Lower lobe of right lung (tissue), 2 donors: ENCODE data around the gene DCTN2. TPM values are rescaled to one million over a fixed set of nuclear protein-coding genes. Genes with fewer than 3 reads are reported as not detected.
"Not testable (repeated sequence)": the region's sequence is repeated elsewhere in the genome, so short reads cannot be mapped to it uniquely, and the experiment has no call there.

Experiments
- ATAC-seq, 2 donors: fragments of 200-7000 bp; cut with Tn5 transposase; one replicate each; pipeline ENCODE4 v1.9.1; 2020 to 2022; ENCODE audit warnings: mild to moderate bottlenecking in 2 of 2, moderate library complexity in 2 of 2
- DNase-seq: peaks from one replicate; pipeline ENCODE4 v3.0.0-alpha.2; 2020
- H3K27ac ChIP-seq: fragments of 200-600 bp; one replicate; pipeline ENCODE4 v1.8.0; 2022
- H3K27me3 ChIP-seq: fragments of 200-600 bp; one replicate; pipeline ENCODE4 v1.8.0; 2022; ENCODE audit warnings: low read depth
- H3K36me3 ChIP-seq: fragments of 200-600 bp; one replicate; pipeline ENCODE4 v1.8.0; 2022; ENCODE audit warnings: mild to moderate bottlenecking
- H3K4me1 ChIP-seq: fragments of 200-600 bp; one replicate; pipeline ENCODE4 v1.8.0; 2022
- H3K4me3 ChIP-seq: fragments of 200-600 bp; one replicate; pipeline ENCODE4 v1.8.0; 2022; ENCODE audit warnings: mild to moderate bottlenecking
- H3K9me3 ChIP-seq: fragments of 200-600 bp; one replicate; pipeline ENCODE4 v1.8.0; 2022
- intact Hi-C: fragments of 100-400 bp; cut with DNase I; formaldehyde crosslinking; loops from one replicate; pipeline ENCODE4 v1.11.0; 2022
- total RNA-seq: library from RNA; stranded (reverse); fragmentation: NEBNext Ultra II Directional; extraction: Animal tissue kit (Norgen Biotek cat#: 25700); gene quantifications from one replicate; pipeline ENCODE4 v1.2.1, GENCODE V29; 2021
- TF ChIP-seq, protein P1 (sequence below): fragments of 200-600 bp; IDR thresholded peaks from one replicate; pipeline ENCODE4 v1.8.0; 2022; ENCODE audit warnings: antibody characterized with exemption, mild to moderate bottlenecking
- donor health status: DM: no; HTN: yes; CAD: no; lungs with severe emphysema.

DCTN2 gene
- total RNA-seq, 1 donor from 2014 or later: 88.3 TPM

DNA sequence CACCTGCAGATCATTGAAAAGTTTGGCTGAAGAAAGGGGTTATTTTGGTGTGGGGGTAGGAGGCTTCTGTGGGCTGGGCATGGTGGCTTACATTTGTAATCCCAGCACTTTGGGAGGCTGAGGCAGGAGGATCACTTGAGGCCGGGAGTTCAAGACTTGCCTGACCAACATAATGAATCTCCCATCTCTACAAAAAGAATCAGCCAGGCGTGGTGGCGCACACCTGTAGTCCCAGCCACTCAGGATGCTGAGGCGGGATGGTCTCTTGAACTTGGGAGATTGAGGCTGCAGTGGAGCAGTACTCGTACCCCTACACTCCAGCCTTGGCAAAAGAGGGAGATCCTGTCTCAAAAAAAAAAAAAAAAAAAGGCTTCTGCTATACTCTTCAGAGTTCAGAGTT, 33.7 kb downstream of the DCTN2 start:
- Histone ChIP-seq H3K9me3 (no peaks in the 10 kb centered on the region), H3K4me3 (no peak overlapping the region), H3K36me3 (peaks cover 95% of the 10 kb centered on the region), H3K27me3 (no peaks in the 10 kb centered on the region), H3K27ac (no peak overlapping the region), H3K4me1 (peaks cover 15% of the 10 kb centered on the region)
- intact Hi-C loops: no loop called here
- TF ChIP-seq, protein P1, sequence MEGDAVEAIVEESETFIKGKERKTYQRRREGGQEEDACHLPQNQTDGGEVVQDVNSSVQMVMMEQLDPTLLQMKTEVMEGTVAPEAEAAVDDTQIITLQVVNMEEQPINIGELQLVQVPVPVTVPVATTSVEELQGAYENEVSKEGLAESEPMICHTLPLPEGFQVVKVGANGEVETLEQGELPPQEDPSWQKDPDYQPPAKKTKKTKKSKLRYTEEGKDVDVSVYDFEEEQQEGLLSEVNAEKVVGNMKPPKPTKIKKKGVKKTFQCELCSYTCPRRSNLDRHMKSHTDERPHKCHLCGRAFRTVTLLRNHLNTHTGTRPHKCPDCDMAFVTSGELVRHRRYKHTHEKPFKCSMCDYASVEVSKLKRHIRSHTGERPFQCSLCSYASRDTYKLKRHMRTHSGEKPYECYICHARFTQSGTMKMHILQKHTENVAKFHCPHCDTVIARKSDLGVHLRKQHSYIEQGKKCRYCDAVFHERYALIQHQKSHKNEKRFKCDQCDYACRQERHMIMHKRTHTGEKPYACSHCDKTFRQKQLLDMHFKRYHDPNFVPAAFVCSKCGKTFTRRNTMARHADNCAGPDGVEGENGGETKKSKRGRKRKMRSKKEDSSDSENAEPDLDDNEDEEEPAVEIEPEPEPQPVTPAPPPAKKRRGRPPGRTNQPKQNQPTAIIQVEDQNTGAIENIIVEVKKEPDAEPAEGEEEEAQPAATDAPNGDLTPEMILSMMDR: no peak
- ATAC-seq (no peak), DNase-seq (no peak)

DNA sequence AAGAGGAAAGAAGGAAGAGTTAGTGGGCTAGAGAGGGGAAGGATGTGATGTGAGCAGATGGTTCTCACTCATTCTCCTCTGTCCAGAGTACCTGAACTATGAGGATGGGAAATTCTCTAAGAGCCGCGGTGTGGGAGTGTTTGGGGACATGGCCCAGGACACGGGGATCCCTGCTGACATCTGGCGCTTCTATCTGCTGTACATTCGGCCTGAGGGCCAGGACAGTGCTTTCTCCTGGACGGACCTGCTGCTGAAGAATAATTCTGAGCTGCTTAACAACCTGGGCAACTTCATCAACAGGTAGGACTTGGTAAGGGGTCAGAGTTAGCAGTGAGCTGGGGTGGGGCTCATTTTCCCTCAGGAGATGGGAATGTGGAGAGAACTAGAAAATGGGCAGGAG, 34.3 kb downstream of the DCTN2 start:
- no peak overlapping the region for H3K4me3 ChIP-seq
- no peak for DNase-seq
- H3K36me3 ChIP-seq: peaks cover 90% of the 10 kb centered on the region
- H3K27ac ChIP-seq: no peak overlapping the region
- H3K27me3 ChIP-seq: no peaks in the 10 kb centered on the region
- ATAC-seq: no peak
- TF ChIP-seq, protein P1: no peak
- peaks cover 9% of the 10 kb centered on the region for H3K4me1 ChIP-seq
- intact Hi-C loops: no loop called here
- no peaks in the 10 kb centered on the region for H3K9me3 ChIP-seq

DNA sequence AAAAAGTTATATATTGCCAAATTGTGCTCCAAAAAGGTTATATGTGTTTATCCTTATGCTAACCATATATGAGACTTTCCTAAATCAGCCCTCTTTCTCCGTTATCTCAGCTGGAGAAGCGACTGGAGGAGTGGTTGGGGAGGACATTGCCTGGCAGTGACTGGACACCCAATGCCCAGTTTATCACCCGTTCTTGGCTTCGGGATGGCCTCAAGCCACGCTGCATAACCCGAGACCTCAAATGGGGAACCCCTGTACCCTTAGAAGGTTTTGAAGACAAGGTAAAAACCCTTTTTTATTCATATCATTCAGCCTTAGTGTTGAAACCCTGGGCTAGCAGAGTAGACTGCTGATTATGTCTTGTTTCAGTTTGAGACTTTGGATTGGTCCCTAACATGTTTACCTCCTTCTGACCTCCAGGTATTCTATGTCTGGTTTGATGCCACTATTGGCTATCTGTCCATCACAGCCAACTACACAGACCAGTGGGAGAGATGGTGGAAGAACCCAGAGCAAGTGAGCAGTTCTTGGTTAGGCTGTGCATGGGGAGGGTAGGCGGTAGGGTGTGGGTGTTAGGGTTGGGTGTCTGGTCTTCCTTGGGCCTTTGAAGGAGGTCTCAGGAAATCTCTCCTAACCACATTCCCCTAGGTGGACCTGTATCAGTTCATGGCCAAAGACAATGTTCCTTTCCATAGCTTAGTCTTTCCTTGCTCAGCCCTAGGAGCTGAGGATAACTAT, 35.2 kb downstream of the DCTN2 start:
- no peaks in the 10 kb centered on the region for H3K9me3 ChIP-seq
- intact Hi-C loops: no loop called here
- H3K27ac ChIP-seq: no peak overlapping the region
- H3K4me3 ChIP-seq: no peak overlapping the region
- H3K27me3 ChIP-seq: no peaks in the 10 kb centered on the region
- ATAC-seq: no peak
- no peaks in the 10 kb centered on the region for H3K4me1 ChIP-seq
- no peak for DNase-seq
- TF ChIP-seq, protein P1: no peak
- peaks cover 81% of the 10 kb centered on the region for H3K36me3 ChIP-seq

DNA sequence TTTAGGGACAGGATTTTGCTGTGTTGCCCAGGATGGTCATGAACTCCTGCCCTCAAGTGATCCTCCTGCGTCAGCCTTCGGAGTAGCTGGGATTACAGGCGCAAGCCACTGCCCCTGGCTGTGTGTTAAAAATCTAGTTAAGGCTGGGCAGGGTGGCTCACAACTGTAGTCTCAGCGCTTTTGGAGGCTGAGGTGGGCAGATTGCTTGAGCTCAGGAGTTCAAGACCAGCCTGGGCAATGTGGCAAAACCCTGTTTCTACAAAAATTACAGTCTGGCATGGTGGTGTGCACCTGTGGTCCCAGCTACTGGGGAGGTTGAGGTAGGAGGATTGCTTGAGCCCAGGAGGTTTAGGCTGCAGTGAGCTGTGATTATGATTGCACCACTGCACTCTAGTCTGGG, 35.8 kb downstream of the DCTN2 start:
- H3K27ac ChIP-seq: no peak overlapping the region
- intact Hi-C loops: no loop called here
- DNase-seq (no peak), ATAC-seq (no peak)
- TF ChIP-seq, protein P1: no peak
- H3K9me3 ChIP-seq: no peaks in the 10 kb centered on the region
- H3K4me1 ChIP-seq: no peaks in the 10 kb centered on the region
- peaks cover 80% of the 10 kb centered on the region for H3K36me3 ChIP-seq
- no peak overlapping the region for H3K4me3 ChIP-seq
- H3K27me3 ChIP-seq: no peaks in the 10 kb centered on the region

DNA sequence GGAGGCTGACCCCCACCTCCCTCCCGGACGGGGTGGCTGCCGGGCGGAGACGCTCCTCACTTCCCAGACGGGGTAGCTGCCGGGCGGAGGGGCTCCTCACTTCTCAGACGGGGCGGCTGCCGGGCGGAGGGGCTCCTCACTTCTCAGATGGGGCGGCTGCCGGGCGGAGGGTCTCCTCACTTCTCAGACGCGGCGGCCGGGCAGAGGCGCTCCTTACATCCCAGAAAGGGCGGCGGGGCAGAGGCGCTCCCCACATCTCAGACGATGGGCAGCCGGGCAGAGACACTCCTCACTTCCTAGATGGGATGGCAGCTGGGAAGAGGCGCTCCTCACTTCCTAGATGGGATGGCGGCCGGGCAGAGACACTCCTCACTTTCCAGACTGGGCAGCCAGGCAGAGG, 39.2 kb downstream of the DCTN2 start:
- not testable (repeated sequence) for ATAC-seq
- H3K36me3 ChIP-seq: peaks cover 81% of the 10 kb centered on the region

DNA sequence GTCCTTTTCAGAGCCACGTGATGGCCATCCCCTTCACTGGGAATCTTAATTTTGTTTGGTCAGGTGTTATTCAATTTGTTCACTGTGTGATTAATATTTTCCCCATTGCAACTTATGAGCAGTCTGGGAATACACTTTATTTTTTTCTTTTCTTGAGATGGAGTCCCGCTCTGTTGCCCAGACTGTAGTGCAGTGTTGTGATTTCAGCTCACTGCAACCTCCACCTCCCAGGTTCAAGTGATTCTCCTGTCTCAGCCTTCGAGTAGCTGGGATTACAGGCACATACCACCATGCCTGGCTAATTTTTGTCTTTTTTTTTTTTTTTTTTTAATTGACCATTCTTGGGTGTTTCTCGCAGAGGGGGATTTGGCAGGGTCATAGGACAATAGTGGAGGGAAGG, 40.5 kb downstream of the DCTN2 start:
- DNase-seq, H3K4me1 ChIP-seq, H3K27me3 ChIP-seq, intact Hi-C loops, H3K4me3 ChIP-seq, H3K27ac ChIP-seq, ATAC-seq, H3K9me3 ChIP-seq: not testable (repeated sequence)
- H3K36me3 ChIP-seq: peaks cover 81% of the 10 kb centered on the region

More for the DNA sequence above, 39.2 kb downstream of the DCTN2 start:
- H3K27ac ChIP-seq, H3K9me3 ChIP-seq, H3K4me1 ChIP-seq, H3K4me3 ChIP-seq, DNase-seq, intact Hi-C loops, H3K27me3 ChIP-seq: not testable (repeated sequence)

DNA sequence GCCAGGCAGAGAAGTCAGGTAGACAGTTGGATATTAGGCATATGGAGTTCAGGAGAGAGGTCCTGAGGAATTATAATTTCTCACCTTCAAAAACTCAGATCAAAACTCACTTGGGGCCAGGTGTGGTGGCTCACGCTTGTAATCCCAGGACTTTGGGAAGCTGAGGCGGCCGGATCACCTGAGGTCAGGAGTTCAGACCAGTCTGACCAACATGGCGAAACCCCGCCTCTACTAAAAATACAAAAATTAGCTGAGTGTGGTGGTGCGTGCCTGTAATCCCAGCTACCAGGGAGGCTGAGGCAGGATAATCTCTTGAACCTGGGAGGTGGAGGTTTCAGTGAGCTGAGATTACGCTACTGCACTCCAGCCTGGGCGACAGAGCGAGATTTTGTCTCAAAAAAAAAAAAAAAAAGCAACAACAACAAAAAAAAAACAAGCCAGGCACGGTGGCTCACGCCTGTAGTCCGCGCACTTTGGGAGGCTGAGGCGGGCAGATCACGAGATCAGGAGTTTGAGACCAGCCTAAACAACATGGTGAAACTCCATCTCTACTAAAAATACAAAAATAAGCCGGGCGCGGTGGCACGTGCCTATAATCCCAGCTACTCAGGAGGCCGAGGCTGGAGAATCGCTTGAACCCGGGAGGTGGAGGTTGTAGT, 44.6 kb downstream of the DCTN2 start:
- H3K4me1 ChIP-seq, H3K4me3 ChIP-seq, H3K27ac ChIP-seq, H3K27me3 ChIP-seq, DNase-seq, H3K9me3 ChIP-seq, ATAC-seq, intact Hi-C loops: not testable (repeated sequence)
- H3K36me3 ChIP-seq: peaks cover 92% of the 10 kb centered on the region
